HepG2 (cell line): ENCODE data around the gene DSN1. TPM values are rescaled to one million over a fixed set of nuclear protein-coding genes. Genes with fewer than 3 reads are reported as not detected.

Experiments
- ATAC-seq: fragments of 200-7000 bp; cut with Tn5 transposase; 3 replicates; pipeline ENCODE4 v1.9.1; 2020; ENCODE audit warnings: mild to moderate bottlenecking, moderate library complexity
- BruUV-seq: library from RNA; stranded (reverse); fragments of 400-500 nt; replicated peaks from 2 replicates; lab custom pipeline; 2021; lab: Mats Ljungman, UMichigan
- CTCF ChIA-PET: fragments of 300-600 bp; formaldehyde crosslinking; extraction: SDS; loops from one replicate; lab custom pipeline; 2021; ENCODE audit warnings: low total read pairs, inconsistent platforms, low intra/inter-chr PET ratio; lab: Yijun Ruan, JAX
- POLR2A ChIA-PET: fragments of 350-600 bp; sonication (Branson Sonifier 250); formaldehyde crosslinking; loops from one replicate; lab custom pipeline; 2020; ENCODE audit warnings: antibody characterized with exemption, inconsistent platforms; lab: Yijun Ruan, JAX
- DNase-seq: peaks from one replicate; pipeline ENCODE4 v3.0.0-alpha.2; 2015; ENCODE audit warnings: low spot score
- FAIRE-seq: peaks from 3 replicates; lab custom pipeline; 2011; peaks lifted over from hg19 to GRCh38; lab: Jason Lieb, UNC
- H2AFZ ChIP-seq: one replicate; pipeline ENCODE4 v1.6.1; 2011; ENCODE audit warnings: low read length, inconsistent platforms
- H3K27ac ChIP-seq: fragments of 300-600 bp; 3 replicates; pipeline ENCODE4 v1.8.0; 2011; ENCODE audit warnings: mixed run types, mild to moderate bottlenecking, mixed read lengths, low read length, inconsistent platforms; ENCODE audit not compliant: insufficient read depth; ENCODE audit errors: extremely low read length
- H3K27me3 ChIP-seq, 2 experiments: fragments of 200-600 bp in 1 of 2; 2 replicates in 1 of 2; 3 replicates in 1 of 2; pipeline versions ENCODE4 v1.6.0 to v1.8.0; 2011; ENCODE audit warnings: low read length in 2 of 2, mild to moderate bottlenecking in 2 of 2, moderate library complexity in 2 of 2, inconsistent platforms in 1 of 2; ENCODE audit not compliant: insufficient read depth in 2 of 2, control insufficient read depth in 1 of 2
- H3K36me3 ChIP-seq, 2 experiments: fragments of 200-600 bp in 1 of 2; replicated peaks in 1 of 2; 2 replicates in 1 of 2; 3 replicates in 1 of 2; pipeline versions ENCODE4 v1.5.1 to v1.8.0; 2011; ENCODE audit warnings: low read length in 2 of 2, inconsistent platforms in 1 of 2; ENCODE audit not compliant: insufficient read depth in 2 of 2, control insufficient read depth in 1 of 2
- H3K4me1 ChIP-seq: 2 replicates; pipeline ENCODE4 v1.5.1; 2012; ENCODE audit warnings: low read length, inconsistent platforms; ENCODE audit not compliant: insufficient read depth
- H3K4me2 ChIP-seq: 2 replicates; pipeline ENCODE4 v1.6.0; 2011; ENCODE audit warnings: low read depth, low read length, inconsistent platforms
- H3K4me3 ChIP-seq, 3 experiments: fragments of 200-600 bp in 1 of 3; sonication (generic), shearing (Covaris generic) in 1 of 3; replicated peaks in 1 of 3; 2 replicates each; pipeline ENCODE4 v1.5.1; 2011 to 2016; ENCODE audit warnings: low read length in 3 of 3, inconsistent platforms in 2 of 3, low read depth in 2 of 3, mild to moderate bottlenecking in 2 of 3, control low read depth in 1 of 3, mixed read lengths in 1 of 3; ENCODE audit not compliant: insufficient read depth in 1 of 3
- H3K79me2 ChIP-seq: one replicate; pipeline ENCODE4 v1.6.1; 2011; ENCODE audit warnings: low read length, inconsistent platforms; ENCODE audit not compliant: insufficient read depth
- H3K9ac ChIP-seq: 2 replicates; pipeline ENCODE4 v1.6.0; 2011; ENCODE audit warnings: mild to moderate bottlenecking, low read depth, low read length, inconsistent platforms; ENCODE audit not compliant: insufficient read depth
- H3K9me3 ChIP-seq: 2 replicates; pipeline ENCODE4 v1.5.1; 2012; ENCODE audit warnings: mild to moderate bottlenecking, low read length
- H4K20me1 ChIP-seq: 2 replicates; pipeline ENCODE4 v1.6.0; 2011; ENCODE audit warnings: inconsistent platforms, mild to moderate bottlenecking, low read length, moderate library complexity; ENCODE audit not compliant: insufficient read depth
- AGO1 ChIP-seq: fragments of 200-400 bp; formaldehyde crosslinking; IDR thresholded peaks from 2 replicates; pipeline ENCODE4 v1.6.1; 2017; ENCODE audit warnings: mild to moderate bottlenecking, low read depth, low read length, moderate library complexity; ENCODE audit not compliant: poor library complexity, severe bottlenecking
- AHR ChIP-seq: IDR thresholded peaks from 2 replicates; pipeline ENCODE4 v1.6.1; 2018; ENCODE audit warnings: missing genetic modification reagents, missing compliant biosample characterization
- ATF7-NPFF ChIP-seq: sonication (generic); formaldehyde crosslinking; IDR thresholded peaks from 2 replicates; pipeline ENCODE4 v1.8.1; 2023; ENCODE audit warnings: mild to moderate bottlenecking, low read depth, missing genetic modification reagents, moderate library complexity
- ETV5 ChIP-seq: IDR thresholded peaks from 2 replicates; pipeline ENCODE4 v1.6.1; 2018; ENCODE audit warnings: missing biosample characterization, missing genetic modification reagents, inconsistent platforms, borderline replicate concordance
- EZH2 ChIP-seq: conservative IDR thresholded peaks from 2 replicates; pipeline ENCODE4 v1.6.1; 2012; ENCODE audit warnings: mild to moderate bottlenecking, low read depth, low read length, moderate library complexity
- FOSL1 ChIP-seq: sonication (generic); formaldehyde crosslinking; IDR thresholded peaks from 2 replicates; pipeline ENCODE4 v1.9.0; 2021; ENCODE audit warnings: missing genetic modification reagents, borderline replicate concordance
- HNF4G ChIP-seq, 2 experiments: sonication (generic) in 1 of 2; formaldehyde crosslinking in 1 of 2; IDR thresholded peaks; 2 replicates each; pipeline versions ENCODE4 v1.4.0 to v1.6.1; 2011 to 2020; ENCODE audit warnings: borderline replicate concordance in 2 of 2, low read depth in 2 of 2, mild to moderate bottlenecking in 2 of 2, low read length in 1 of 2, missing genetic modification reagents in 1 of 2, moderate library complexity in 1 of 2
- MAFF ChIP-seq: IDR thresholded peaks from 2 replicates; pipeline ENCODE4 v1.6.1; 2011; ENCODE audit warnings: low read depth, low read length, improper control_type of control experiment
- PHF21A ChIP-seq: sonication (generic); formaldehyde crosslinking; IDR thresholded peaks from 2 replicates; pipeline ENCODE4 v1.5.0; 2020; ENCODE audit warnings: mild to moderate bottlenecking, missing genetic modification reagents
- POLR2G ChIP-seq: fragments of 200-400 bp; formaldehyde crosslinking; IDR thresholded peaks from 2 replicates; pipeline ENCODE4 v1.6.1; 2018; ENCODE audit warnings: mild to moderate bottlenecking, low read depth, low read length, moderate library complexity
- SETDB1 ChIP-seq: sonication (generic); formaldehyde crosslinking; IDR thresholded peaks from 2 replicates; pipeline ENCODE4 v1.5.1; 2020; ENCODE audit warnings: missing genetic modification reagents, mild to moderate bottlenecking, borderline replicate concordance
- ZKSCAN8 ChIP-seq: IDR thresholded peaks from 2 replicates; pipeline ENCODE4 v1.6.1; 2016; ENCODE audit warnings: borderline replicate concordance, missing genetic modification reagents, missing compliant biosample characterization
- ZMYM4 ChIP-seq: sonication (generic); formaldehyde crosslinking; IDR thresholded peaks from 2 replicates; pipeline ENCODE4 v1.8.1; 2023; ENCODE audit warnings: mild to moderate bottlenecking, missing genetic modification reagents
- ZNF274 ChIP-seq: sonication (generic); formaldehyde crosslinking; IDR thresholded peaks from 2 replicates; pipeline ENCODE4 v1.5.1; 2020; ENCODE audit warnings: mild to moderate bottlenecking, missing genetic modification reagents
- ZNF446 ChIP-seq: sonication (generic); formaldehyde crosslinking; IDR thresholded peaks from 2 replicates; pipeline ENCODE4 v1.5.0; 2020; ENCODE audit warnings: mild to moderate bottlenecking, missing genetic modification reagents
- WGBS: methylation state at CpG from one replicate; pipeline ENCODE4 v1.1.6; 2017; ENCODE audit warnings: low lambda C conversion rate; 5-methylcytosine and 5-hydroxymethylcytosine counted together
- in situ Hi-C: cut with HindIII; loops from 2 replicates; pipeline ENCODE4 v1.10.0; 2017; ENCODE audit warnings: low pct_unique_long_range_greater_than_20kb; ENCODE audit not compliant: extremely low pct_ligation_motif_present
- intact Hi-C: fragments of 100-400 bp; cut with micrococcal nuclease; formaldehyde crosslinking; loops from one replicate; pipeline ENCODE4 v1.10.0; 2022; ENCODE audit not compliant: unreplicated experiment
- polyA plus RNA-seq, 8 experiments: library from polyadenylated mRNA; depleted of rRNA in 3 of 8; stranded (reverse) in 7 of 8; unstranded in 1 of 8; fragments of >200 nt; fragmentation: Illumina TruSeq in 4 of 8; extraction: Trizol in 4 of 8; gene quantifications; 2 replicates each; pipeline versions ENCODE4 v1.2.1 to v1.2.3, GENCODE V29; 2011 to 2016; ENCODE audit warnings: low read depth in 4 of 8, missing spikeins in 1 of 8, mixed read lengths in 1 of 8; ENCODE audit not compliant: insufficient read depth in 1 of 8
- total RNA-seq, 5 experiments: library from RNA; depleted of rRNA; stranded (reverse); fragments of >200 nt; fragmentation: Illumina TruSeq; extraction: Trizol; gene quantifications; 2 replicates each; pipeline ENCODE4 v1.2.3, GENCODE V29; 2016; ENCODE audit warnings: low read depth in 1 of 5
- TF ChIP-seq, protein P1 (sequence below): sonication (generic); formaldehyde crosslinking; IDR thresholded peaks from 2 replicates; pipeline ENCODE4 v1.5.0; 2020; ENCODE audit warnings: missing genetic modification reagents
- TF ChIP-seq, protein P2 (sequence below): sonication (generic); formaldehyde crosslinking; IDR thresholded peaks from 2 replicates; pipeline ENCODE4 v1.4.0; 2020; ENCODE audit warnings: missing genetic modification reagents, borderline replicate concordance

The DSN1 gene
- total and polyA plus RNA-seq, 2 of the 13 experiments (the other 11 are each of a cell fraction or from before 2014, with no cell fraction given) = 18.7 to 53.7 TPM

DNA sequence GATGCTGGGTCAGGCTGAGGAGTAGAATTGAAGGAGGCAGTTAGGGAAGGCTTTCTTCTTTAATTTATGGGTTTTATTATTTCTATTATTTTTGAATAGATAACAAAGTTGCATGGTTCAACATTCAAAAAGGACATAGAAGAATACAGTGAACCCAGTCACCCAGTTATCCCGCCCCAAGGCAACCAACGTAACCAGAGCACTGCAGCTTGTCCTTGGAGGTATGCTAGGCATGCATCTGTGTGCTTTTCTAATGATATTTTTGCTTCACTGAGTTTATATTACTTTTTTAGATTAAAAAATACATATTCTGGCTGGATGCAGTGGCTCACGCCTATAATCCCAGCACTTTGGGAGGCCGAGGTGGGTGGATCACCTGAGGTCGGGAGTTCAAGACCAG lies 47.4 kb upstream of the DSN1 start:
- Histone ChIP-seq H3K27ac (no peak overlapping the region), H3K9ac (no peak overlapping the region), H3K36me3 (peaks cover 14 to 31% of the 10 kb centered on the region in 2 experiments), H3K4me1 (no peaks in the 10 kb centered on the region), H2AFZ (no peak overlapping the region), H4K20me1 (no peaks in the 10 kb centered on the region), H3K27me3 (no peaks in the 10 kb centered on the region), H3K4me2 (no peak overlapping the region), H3K4me3 (no peak overlapping the region), H3K9me3 (no peaks in the 10 kb centered on the region), H3K79me2 (no peaks in the 10 kb centered on the region)
- BruUV-seq = no TSS peak
- CTCF ChIA-PET = no interaction called here
- POLR2A ChIA-PET = no interaction called here
- FAIRE-seq (no peak), DNase-seq (no peak), ATAC-seq (no peak)
- intact Hi-C loops = no loop called here
- WGBS = 95% methylated on average over 5 of the region's 5 CpGs
- in situ Hi-C loops = no loop called here
- TF ChIP-seq ATF7-NPFF (CRISPR knock-in tag) (no peak), PHF21A (0 out of 2 replicates have a peak, but pooled peaks have one; percentile 23)

DNA sequence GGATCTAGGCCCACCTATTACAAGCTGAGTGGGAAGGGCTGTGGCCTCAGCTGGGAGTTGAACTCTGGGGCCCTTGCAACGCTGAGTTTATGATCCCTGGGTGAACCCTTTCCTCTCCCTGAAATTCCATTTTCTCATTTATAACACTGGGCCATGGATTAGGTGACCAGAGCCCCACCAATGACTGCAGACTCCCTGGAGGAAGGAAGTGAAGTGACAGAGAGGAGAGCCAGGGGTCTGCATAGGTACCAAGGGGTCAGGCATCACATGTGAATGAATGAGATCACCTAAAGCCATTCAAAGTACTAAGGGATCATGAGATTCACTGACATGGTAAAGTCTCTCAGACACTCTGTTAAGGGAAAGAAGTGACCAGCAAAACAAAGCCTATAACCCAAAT lies 46.5 kb upstream of the DSN1 start:
- 71% methylated on average over 1 of the region's 1 CpG for WGBS
- intact Hi-C loops (no loop called here), in situ Hi-C loops (no loop called here)
- peaks cover 16 to 33% of the 10 kb centered on the region in 2 experiments for H3K36me3 ChIP-seq
- no peaks in the 10 kb centered on the region for H4K20me1 ChIP-seq
- no TSS peak for BruUV-seq
- no peaks in the 10 kb centered on the region for H3K4me1 ChIP-seq
- DNase-seq = no peak
- ATAC-seq = no peak
- no peak overlapping the region for H2AFZ ChIP-seq
- H3K9me3 ChIP-seq = no peaks in the 10 kb centered on the region
- H3K27ac ChIP-seq = no peak overlapping the region
- no peak overlapping the region for H3K4me2 ChIP-seq
- no peak overlapping the region for H3K4me3 ChIP-seq
- FAIRE-seq = no peak
- ChIA-PET POLR2A (no interaction called here), CTCF (no interaction called here)
- H3K27me3 ChIP-seq = no peaks in the 10 kb centered on the region
- no peak overlapping the region for H3K9ac ChIP-seq
- no peaks in the 10 kb centered on the region for H3K79me2 ChIP-seq
- TF ChIP-seq ZMYM4 (CRISPR knock-in tag) = no peak
- no peak for TF ChIP-seq ETV5
- no peak for TF ChIP-seq SETDB1 (CRISPR knock-in tag)
- TF ChIP-seq, protein P1, sequence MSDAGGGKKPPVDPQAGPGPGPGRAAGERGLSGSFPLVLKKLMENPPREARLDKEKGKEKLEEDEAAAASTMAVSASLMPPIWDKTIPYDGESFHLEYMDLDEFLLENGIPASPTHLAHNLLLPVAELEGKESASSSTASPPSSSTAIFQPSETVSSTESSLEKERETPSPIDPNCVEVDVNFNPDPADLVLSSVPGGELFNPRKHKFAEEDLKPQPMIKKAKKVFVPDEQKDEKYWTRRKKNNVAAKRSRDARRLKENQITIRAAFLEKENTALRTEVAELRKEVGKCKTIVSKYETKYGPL (CRISPR knock-in tag) = no peak
- no peak for TF ChIP-seq FOSL1 (CRISPR knock-in tag)
- TF ChIP-seq POLR2G = no peak
- TF ChIP-seq ZKSCAN8 = no peak
- no peak for TF ChIP-seq EZH2
- TF ChIP-seq, protein P2, sequence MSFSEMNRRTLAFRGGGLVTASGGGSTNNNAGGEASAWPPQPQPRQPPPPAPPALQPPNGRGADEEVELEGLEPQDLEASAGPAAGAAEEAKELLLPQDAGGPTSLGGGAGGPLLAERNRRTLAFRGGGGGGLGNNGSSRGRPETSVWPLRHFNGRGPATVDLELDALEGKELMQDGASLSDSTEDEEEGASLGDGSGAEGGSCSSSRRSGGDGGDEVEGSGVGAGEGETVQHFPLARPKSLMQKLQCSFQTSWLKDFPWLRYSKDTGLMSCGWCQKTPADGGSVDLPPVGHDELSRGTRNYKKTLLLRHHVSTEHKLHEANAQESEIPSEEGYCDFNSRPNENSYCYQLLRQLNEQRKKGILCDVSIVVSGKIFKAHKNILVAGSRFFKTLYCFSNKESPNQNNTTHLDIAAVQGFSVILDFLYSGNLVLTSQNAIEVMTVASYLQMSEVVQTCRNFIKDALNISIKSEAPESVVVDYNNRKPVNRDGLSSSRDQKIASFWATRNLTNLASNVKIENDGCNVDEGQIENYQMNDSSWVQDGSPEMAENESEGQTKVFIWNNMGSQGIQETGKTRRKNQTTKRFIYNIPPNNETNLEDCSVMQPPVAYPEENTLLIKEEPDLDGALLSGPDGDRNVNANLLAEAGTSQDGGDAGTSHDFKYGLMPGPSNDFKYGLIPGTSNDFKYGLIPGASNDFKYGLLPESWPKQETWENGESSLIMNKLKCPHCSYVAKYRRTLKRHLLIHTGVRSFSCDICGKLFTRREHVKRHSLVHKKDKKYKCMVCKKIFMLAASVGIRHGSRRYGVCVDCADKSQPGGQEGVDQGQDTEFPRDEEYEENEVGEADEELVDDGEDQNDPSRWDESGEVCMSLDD (CRISPR knock-in tag) = no peak
- TF ChIP-seq MAFF = no peak
- TF ChIP-seq ZNF446 (CRISPR knock-in tag) = no peak
- no peak for TF ChIP-seq HNF4G (IDR thresholded peaks at IDR 0.05; ENCODE audit: borderline replicate concordance, low read depth, low read length)
- TF ChIP-seq HNF4G (CRISPR knock-in tag; IDR thresholded peaks at IDR 0.05; ENCODE audit: borderline replicate concordance, low read depth) = no peak
- no peak for TF ChIP-seq AGO1
- TF ChIP-seq AHR (CRISPR knock-in tag) = no peak
- TF ChIP-seq ZNF274 = no peak
